Panc1 (cell line): ENCODE results near the gene GDPD5.

Experiments used
- POLR2AphosphoS5 ChIP-seq: IDR thresholded peaks from 2 replicates; pipeline ENCODE4 v1.6.1; 2012; ENCODE audit warnings: mild to moderate bottlenecking, low read depth, low read length, moderate library complexity
- TCF7L2 ChIP-seq: IDR thresholded peaks from 2 replicates; pipeline ENCODE4 v1.6.1; 2011; ENCODE audit warnings: mild to moderate bottlenecking, low read depth, low read length, inconsistent platforms

DNA sequence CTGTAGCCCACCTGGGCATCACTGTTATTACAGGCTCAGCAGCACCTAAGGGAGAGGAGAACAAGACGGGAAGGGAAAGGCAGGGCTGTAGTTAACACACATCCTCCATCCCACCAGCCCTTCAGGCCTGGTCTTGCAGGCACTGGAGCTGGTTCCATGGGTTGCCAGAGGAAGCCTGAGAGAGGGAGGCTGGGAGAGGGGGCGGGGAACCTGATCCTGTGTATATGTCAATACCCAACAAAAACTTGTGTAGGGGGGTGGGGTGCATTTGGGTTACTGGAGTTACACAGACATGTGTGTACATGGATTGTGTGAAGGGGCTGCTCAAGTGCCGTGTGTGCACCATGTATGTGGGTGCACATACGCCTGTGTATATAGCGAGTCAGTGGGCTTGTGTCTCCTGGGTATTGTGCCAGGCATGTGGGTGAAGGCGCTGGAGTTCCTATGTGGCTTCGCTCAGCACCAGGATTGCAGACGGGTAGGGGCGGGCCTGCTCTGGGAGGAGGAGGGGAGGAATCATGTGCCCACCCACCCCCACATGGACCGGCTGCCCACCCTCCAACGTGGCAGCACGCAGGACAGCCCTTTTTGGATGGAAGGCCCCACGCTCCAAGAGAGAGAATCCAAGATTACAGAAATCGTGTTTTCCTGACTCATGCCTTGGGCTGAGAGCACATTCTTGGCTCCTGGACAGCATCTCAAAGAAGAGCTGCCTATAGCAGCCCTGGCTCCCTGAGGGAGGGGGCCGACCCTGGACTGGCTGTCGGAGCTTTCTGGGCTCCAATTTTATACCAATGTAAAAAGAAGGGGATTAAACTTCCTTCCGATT is 32.1 kb upstream of the GDPD5 start:
- TF ChIP-seq POLR2AphosphoS5 (no peak), TCF7L2 (no peak)
